ENCODE measurements around the gene SVIL.
A peak's percentile ranks its signal among the peaks of the same experiment; 100 is the strongest.

Gene SVIL

DNA sequence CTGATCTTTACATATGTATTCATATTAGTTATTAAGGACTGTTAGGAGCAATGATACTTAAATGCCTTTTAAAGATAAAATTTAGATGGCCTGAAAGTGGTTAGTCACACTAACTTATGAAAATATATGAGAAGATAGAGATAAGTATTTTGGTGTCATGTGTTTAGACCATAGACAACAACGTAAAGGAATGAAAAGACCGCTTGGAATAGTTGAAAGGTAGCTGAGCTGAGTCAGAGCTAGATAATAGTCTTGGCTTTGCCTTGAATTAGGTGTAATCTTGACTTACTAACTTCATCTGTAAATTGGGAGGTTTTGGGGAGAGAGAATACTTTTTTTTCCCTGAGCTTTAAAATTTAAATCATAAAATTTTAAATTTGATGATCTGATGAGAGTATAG, 218.9 kb downstream of the SVIL start:
- no peak for DNase-seq (ENCODE audit: low spot score)

DNA sequence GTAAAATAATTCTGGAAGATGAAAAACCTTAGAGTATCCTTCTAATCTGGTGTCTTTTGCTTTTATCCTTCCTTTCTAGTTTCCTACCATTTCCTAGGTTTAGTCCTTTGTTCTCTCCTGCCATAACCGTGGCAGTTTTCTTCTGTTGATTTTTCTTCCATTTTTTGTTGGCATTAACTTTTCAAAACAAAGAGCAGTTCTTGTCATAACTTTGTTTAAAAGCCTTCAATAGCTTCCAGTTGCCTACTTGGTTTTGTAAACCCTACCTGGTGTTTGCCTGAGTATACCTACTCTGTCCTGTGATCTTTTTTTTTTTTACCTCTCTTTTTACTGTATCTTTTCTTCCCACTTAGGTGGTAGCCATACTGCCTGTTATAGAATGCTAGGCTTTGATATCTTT, 220.3 kb downstream of the SVIL start:
- DNase-seq (ENCODE audit: low spot score), result no peak

DNA sequence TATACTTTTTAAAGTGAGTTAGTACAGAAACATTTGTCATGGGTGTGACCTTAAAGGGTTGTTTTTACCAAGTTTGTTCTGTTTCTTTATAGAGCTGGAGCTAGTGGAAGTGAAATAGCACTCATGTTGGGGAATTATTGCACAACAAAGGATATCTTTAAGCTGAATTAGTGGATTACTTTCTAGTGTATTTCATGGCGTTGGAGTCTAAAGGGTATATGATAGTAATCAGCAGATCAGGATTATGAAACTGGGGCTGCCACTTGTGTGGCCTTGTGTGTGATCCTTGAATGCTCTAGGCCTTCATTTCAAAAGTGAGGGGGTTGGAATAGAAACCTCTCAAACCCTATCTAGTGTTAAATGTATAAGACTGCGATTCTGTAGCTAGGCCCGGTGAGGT, 222.3 kb downstream of the SVIL start:
- no peak for DNase-seq (ENCODE audit: low spot score)

DNA sequence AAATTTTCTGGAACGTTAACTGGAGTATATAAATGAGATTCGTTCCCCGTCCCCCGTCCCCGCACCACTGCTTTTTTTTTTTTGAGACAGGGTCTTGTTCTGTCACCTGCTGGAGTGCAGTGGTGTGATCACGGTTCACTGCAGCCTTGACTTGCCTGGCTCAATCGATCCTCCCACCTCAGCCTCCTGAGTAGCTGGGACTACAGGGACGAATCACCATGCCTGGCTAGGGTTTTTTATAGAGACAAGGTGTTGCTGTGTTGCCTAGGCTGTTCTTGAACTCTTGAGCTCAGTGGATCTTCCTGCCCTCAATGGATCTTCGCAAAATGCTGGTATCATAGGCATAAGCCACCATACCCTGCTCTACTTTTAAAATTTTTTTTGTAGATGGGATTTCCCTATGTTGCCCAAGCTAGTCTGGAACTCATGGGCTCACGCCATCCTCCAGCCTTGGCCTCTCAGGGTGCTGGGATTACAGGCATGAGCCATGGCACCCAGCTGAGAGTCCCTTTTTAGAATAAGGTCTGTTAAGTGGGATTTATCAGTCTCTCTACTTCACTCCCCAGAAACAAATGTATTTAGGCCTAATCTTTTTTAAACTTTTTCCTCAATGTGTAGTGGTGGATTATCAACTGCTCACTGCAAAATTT, 223.0 kb downstream of the SVIL start:
- no peak for DNase-seq (ENCODE audit: low spot score)

DNA sequence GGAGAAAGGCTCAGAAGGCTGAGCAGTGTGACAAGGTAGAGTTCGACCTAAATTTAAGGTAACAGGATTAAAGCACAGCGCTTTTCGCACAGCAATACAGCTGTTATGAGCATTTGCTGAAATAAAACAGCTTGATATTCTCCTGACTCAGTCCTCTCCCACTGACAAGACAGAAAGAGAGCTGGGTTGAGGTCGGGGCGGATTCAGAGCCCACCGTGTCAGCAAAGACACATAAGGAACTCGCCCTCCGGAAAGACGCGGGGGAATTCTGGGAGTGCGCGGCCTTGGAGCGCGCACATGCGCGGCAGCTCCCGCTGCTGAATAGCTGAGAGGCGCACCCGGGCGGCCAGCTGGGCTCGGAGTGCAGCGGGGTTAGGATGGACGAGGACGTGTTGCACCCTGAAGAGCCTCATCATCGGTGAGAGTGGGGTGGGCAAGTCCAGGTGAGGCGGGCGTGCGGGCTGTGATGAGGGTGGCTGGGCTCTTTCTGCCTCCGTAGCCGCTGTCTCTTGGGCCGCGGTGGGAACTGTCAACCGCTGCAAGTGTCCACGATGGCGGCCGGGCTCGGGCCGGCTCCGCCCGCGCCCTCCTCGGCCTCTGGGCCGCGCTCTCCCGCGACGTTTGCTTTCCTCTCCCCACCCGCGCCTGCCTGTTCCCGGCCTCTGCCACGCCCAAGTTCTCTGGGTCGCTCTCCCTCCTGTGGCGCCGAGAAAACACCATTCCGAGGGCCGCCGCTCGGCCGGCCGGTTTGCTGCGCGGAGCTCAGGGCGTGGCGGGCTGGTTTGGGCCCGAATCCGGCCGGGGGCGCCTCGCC, 225.3 kb downstream of the SVIL start:
- peak; percentile 79 for DNase-seq (ENCODE audit: low spot score)

DNA sequence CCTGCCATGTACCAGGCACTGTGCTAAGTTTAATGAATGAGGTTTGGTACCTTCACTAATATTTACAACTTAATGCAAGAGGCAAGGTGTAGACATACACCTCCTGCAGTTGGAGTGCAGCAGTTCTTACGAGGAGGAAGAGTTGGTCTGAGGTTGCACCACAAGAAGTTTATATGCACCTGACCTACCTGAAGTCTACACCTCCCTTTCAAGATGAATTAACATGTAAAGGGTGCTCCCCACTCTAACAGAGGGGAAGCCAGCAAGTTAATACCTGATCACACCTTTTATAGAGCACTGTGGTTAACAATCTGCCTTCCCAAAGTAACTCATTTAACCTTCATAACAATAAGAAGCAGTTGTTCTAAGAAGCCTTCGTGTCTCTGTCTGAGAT, 225.9 kb downstream of the SVIL start:
- no peak for DNase-seq (ENCODE audit: low spot score)
